Neural crest cell (in vitro differentiated cells): ENCODE measurements around the gene MACROH2A1. TPM values are rescaled to one million over a fixed set of nuclear protein-coding genes. Genes with fewer than 3 reads are reported as not detected.

Experiments used
- DNase-seq: peaks from one replicate; pipeline ENCODE4 v3.0.0; 2021; ENCODE audit warnings: low read depth, mixed read lengths, low spot score
- H3K27ac Mint-ChIP-seq: one replicate; pipeline ENCODE4 v1.8.0; 2021; ENCODE audit warnings: mild to moderate bottlenecking, mixed read lengths; ENCODE audit not compliant: unreplicated experiment
- H3K27me3 Mint-ChIP-seq: 2 replicates; pipeline ENCODE4 v1.8.0; 2021; ENCODE audit warnings: low read depth, mild to moderate bottlenecking, mixed read lengths
- H3K36me3 Mint-ChIP-seq: 2 replicates; pipeline ENCODE4 v1.8.0; 2021; ENCODE audit warnings: low read depth, mild to moderate bottlenecking, mixed read lengths
- H3K4me1 Mint-ChIP-seq: 2 replicates; pipeline ENCODE4 v1.8.0; 2021; ENCODE audit warnings: mixed read lengths
- H3K4me3 Mint-ChIP-seq: one replicate; pipeline ENCODE4 v1.8.0; 2021; ENCODE audit warnings: mild to moderate bottlenecking, mixed read lengths
- H3K9me3 Mint-ChIP-seq: 2 replicates; pipeline ENCODE4 v1.8.0; 2021; ENCODE audit warnings: mixed read lengths
- total RNA-seq: library from RNA; stranded (reverse); gene quantifications from 2 replicates; pipeline ENCODE4 v1.2.1, GENCODE V29; 2021
- TF ChIP-seq, protein P1 (sequence below): fragments of 200-600 bp; sonication (generic); conservative IDR thresholded peaks from 2 replicates; pipeline ENCODE4 v1.5.0; 2021; ENCODE audit warnings: antibody characterized with exemption, mild to moderate bottlenecking

Gene MACROH2A1
- total RNA-seq, 1 donor from 2014 or later: 339 TPM

DNA sequence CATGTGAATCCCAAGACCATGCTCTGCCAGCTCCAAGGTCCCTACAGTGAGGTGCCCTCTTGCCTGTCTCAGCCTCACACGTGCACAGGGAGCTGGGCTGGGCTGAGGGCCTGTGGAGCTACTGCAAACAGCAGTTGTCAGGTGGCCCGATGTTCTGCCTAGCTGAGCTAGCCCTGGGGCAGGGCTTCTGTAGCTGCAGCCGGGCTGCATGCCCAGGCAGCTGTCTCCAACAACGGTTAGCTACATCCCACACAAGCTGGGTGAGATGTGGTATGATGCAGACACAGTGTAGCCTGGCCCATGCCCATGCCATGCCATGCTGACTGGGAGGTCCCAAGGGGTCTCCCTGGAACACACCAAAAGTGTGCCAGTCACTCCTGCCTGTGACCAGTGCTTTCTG, 62.0 kb downstream of the MACROH2A1 start:
- Mint-ChIP-seq H3K9me3 (no peaks in the 10 kb centered on the region), H3K27me3 (no peaks in the 10 kb centered on the region), H3K27ac (no peak overlapping the region), H3K36me3 (no peaks in the 10 kb centered on the region), H3K4me1 (peaks cover 4% of the 10 kb centered on the region), H3K4me3 (no peak overlapping the region)
- TF ChIP-seq, protein P1, sequence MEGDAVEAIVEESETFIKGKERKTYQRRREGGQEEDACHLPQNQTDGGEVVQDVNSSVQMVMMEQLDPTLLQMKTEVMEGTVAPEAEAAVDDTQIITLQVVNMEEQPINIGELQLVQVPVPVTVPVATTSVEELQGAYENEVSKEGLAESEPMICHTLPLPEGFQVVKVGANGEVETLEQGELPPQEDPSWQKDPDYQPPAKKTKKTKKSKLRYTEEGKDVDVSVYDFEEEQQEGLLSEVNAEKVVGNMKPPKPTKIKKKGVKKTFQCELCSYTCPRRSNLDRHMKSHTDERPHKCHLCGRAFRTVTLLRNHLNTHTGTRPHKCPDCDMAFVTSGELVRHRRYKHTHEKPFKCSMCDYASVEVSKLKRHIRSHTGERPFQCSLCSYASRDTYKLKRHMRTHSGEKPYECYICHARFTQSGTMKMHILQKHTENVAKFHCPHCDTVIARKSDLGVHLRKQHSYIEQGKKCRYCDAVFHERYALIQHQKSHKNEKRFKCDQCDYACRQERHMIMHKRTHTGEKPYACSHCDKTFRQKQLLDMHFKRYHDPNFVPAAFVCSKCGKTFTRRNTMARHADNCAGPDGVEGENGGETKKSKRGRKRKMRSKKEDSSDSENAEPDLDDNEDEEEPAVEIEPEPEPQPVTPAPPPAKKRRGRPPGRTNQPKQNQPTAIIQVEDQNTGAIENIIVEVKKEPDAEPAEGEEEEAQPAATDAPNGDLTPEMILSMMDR: no peak
- DNase-seq: no peak

DNA sequence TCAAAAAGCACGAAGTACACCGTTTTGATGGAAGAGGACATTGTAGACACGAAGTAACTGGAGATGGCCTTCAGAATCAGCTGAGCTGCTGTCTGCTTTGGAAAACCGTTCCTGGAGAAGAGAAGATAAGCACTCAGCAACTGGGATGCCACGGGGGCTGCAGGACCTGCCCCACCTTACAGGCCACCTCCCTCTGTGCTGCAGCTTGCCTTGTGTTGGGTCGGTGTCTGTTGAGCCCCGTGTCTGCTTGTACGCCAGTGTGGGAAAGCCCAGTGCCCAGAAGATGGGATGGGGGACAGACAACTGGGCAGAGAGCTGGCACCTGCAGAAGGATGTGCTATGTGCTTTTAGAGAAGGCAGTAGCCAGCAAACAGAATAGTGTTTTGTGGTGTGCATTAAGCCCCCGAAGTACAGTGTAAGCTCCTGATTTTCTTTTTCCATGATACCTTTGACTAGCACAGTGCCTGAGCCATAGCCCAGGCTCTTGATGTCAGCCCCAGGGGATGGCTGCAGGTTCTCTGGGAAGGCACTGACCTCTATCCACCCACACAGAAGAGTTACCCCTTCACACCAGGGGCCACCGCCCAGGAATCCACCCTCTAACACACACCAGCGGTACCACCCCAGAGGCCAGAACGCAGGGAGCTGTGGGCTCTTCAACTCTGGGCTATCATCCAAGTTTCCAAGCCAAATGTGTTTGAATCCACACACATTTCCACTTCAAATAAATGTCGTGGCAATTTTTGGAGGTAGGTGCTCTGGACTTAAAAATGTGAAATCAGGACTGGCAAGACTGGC, 63.8 kb downstream of the MACROH2A1 start:
- no peak overlapping the region for H3K27ac Mint-ChIP-seq
- TF ChIP-seq, protein P1: no peak
- peak overlapping the region; percentile 15 for H3K4me3 Mint-ChIP-seq
- no peaks in the 10 kb centered on the region for H3K36me3 Mint-ChIP-seq
- H3K27me3 Mint-ChIP-seq: no peaks in the 10 kb centered on the region
- H3K9me3 Mint-ChIP-seq: no peaks in the 10 kb centered on the region
- no peak for DNase-seq
- H3K4me1 Mint-ChIP-seq: peaks cover 4% of the 10 kb centered on the region

DNA sequence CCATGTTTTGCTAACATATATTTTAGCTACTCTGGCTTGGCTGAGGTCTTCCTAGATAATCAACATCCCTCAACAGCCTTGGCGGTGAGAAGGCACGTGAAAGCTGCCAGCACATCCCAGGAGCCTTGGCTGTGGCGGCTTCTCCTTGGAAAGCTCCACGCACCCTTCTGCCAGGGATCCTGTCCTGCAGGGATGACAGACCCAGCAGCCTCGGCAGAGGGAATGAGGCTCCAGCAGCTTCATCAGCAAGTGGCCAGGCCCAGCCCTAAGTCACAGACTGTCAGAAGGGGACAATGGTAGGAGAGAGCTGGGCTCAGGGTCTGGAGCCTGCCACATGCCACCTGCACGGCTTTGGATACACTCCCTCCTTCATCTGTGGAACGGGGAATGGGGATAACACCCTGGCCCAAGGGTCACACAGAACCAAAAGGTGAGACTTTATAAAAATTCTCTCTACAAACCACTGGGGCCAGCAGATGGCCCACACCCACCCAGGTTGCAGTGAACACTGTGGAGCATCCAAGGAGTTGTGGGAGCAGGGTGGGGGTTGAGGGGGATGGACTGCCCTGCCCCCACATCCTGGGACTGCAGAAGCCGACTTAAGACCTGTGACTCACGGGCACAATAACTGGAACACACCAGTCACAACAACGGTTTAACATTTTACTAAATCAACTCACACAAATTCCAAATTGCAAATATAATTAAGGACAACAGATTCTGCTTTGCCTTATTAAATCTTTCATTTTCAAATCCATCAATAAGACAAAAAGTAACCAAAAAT, 65.1 kb downstream of the MACROH2A1 start:
- H3K36me3 Mint-ChIP-seq: no peaks in the 10 kb centered on the region
- H3K4me1 Mint-ChIP-seq: peaks cover 4% of the 10 kb centered on the region
- TF ChIP-seq, protein P1: no peak
- DNase-seq: no peak
- no peaks in the 10 kb centered on the region for H3K9me3 Mint-ChIP-seq
- no peaks in the 10 kb centered on the region for H3K27me3 Mint-ChIP-seq
- H3K4me3 Mint-ChIP-seq: no peak overlapping the region
- no peak overlapping the region for H3K27ac Mint-ChIP-seq

DNA sequence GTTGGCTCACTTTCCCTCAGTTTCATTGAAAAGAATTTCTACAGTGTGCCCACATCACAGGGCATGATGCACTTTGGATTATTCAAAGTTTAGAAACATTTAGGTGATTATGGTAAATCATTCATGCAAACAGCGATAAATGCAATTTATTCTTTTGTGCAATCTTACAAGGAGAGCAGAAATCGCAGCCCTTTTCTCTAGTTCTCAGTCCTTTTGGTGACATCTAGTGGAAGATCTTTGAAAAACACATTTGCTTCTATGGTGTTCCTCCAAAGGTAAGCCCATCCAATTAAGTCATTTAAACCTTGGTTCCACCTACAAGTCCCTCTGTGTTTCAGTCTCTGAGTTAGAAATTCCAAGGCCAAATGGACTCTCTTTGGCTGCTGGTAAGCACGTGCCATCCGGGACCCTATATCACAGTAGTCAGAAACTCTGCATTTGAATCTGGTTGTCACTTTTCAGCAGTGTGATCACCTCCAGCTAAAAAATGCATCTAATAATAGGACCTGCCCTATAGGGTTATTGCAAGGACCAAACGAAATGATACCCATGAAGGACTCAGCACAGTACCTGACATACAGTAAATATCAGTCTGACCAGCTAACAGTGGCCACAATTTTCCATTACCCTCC, 66.4 kb downstream of the MACROH2A1 start:
- DNase-seq: no peak
- no peaks in the 10 kb centered on the region for H3K27me3 Mint-ChIP-seq
- TF ChIP-seq, protein P1: peak; percentile 69
- no peak overlapping the region for H3K4me3 Mint-ChIP-seq
- H3K4me1 Mint-ChIP-seq: peaks cover 4% of the 10 kb centered on the region
- no peaks in the 10 kb centered on the region for H3K36me3 Mint-ChIP-seq
- H3K9me3 Mint-ChIP-seq: no peaks in the 10 kb centered on the region
- H3K27ac Mint-ChIP-seq: no peak overlapping the region

DNA sequence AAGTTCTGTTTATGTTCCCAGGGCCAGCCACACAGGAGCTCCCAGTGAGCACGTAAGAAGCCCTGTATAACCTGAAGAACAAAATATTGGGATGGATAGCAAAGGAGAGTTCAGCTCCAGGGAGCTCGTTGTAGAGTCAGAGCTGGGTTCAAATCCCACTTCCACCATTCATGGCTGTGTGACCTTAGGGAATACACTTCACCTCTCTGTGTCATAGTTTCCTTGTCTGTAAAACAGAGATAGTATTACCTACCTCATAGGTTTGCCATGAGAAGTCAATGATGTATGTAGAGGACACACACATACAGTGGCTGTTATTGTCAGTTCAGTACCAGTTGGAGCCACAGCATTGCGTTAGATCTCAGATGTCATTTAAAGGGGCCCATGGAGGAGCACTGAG, 67.4 kb downstream of the MACROH2A1 start:
- H3K9me3 Mint-ChIP-seq: no peaks in the 10 kb centered on the region
- no peaks in the 10 kb centered on the region for H3K36me3 Mint-ChIP-seq
- no peak overlapping the region for H3K4me3 Mint-ChIP-seq
- no peak for DNase-seq
- TF ChIP-seq, protein P1: no peak
- H3K4me1 Mint-ChIP-seq: peaks cover 4% of the 10 kb centered on the region
- no peak overlapping the region for H3K27ac Mint-ChIP-seq
- H3K27me3 Mint-ChIP-seq: no peaks in the 10 kb centered on the region
